ENCODE measurements around the gene DCP2. TPM values are rescaled to one million over a fixed set of nuclear protein-coding genes. Genes with fewer than 3 reads are reported as not detected.
A peak's percentile ranks its signal among the peaks of the same experiment; 100 is the strongest.

DCP2 gene
- total RNA-seq, 4 donors from 2014 or later, result 9.8 to 30.9 (median 27.2) TPM

- DNase-seq (no peak), ATAC-seq (no peak)
- intact Hi-C loops (cut with DNase I; ENCODE audit: low total_unique reads) (no loop called here), in situ Hi-C loops (cut with MboI; ENCODE audit: low sequenced_read_pairs in 4 of 4) (loop anchor here in 1 of 4 donors (25.0 kb wide), 1 partner anchor 472 kb away; the partner anchor contains the start of gene YTHDC2)
- Histone ChIP-seq H3K36me3 (no peaks in the 10 kb centered on the region), H3K27me3 (no peaks in the 10 kb centered on the region), H3K9me3 (no peaks in the 10 kb centered on the region), H3K4me1 (no peaks in the 10 kb centered on the region), H3K4me3 (no peak overlapping the region), H3K27ac (no peak overlapping the region)
- no peak for TF ChIP-seq CTCF (IDR thresholded peaks at IDR 0.05 in 4 of 5, conservative IDR thresholded peaks at IDR 0.05 in 1 of 5)
- TF ChIP-seq POLR2A (IDR thresholded peaks at IDR 0.05), result no peak
Observed at GRCh38 chr5:113040672-113041260, 64.2 kb downstream of the DCP2 start.

GRCh38 chr5:113042491-113043243 lies 66.1 kb downstream of the DCP2 start:
- in situ Hi-C loops (cut with MboI; ENCODE audit: low sequenced_read_pairs in 4 of 4), result loop anchor here in 1 of 4 donors (25.0 kb wide), 1 partner anchor 470 kb away; the partner anchor contains the start of gene YTHDC2
- ATAC-seq, result no peak

GRCh38 chr5:113043491-113043931 lies 66.9 kb downstream of the DCP2 start:
- intact Hi-C loops (cut with DNase I; ENCODE audit: low total_unique reads) (no loop called here), in situ Hi-C loops (cut with MboI; ENCODE audit: low sequenced_read_pairs in 4 of 4) (loop anchor here in 1 of 4 donors (25.0 kb wide), 1 partner anchor 469 kb away; the partner anchor contains the start of gene YTHDC2)
- no peak overlapping the region for H3K27ac ChIP-seq

More at GRCh38 chr5:113042491-113043243, 66.1 kb downstream of the DCP2 start:
- no peaks in the 10 kb centered on the region for H3K27me3 ChIP-seq
- intact Hi-C loops (cut with DNase I; ENCODE audit: low total_unique reads), result no loop called here
- TF ChIP-seq POLR2A (IDR thresholded peaks at IDR 0.05), result no peak
- TF ChIP-seq CTCF (IDR thresholded peaks at IDR 0.05 in 4 of 5, conservative IDR thresholded peaks at IDR 0.05 in 1 of 5), result no peak
- H3K27ac ChIP-seq, result no peak overlapping the region
- no peak for DNase-seq
- no peaks in the 10 kb centered on the region for H3K36me3 ChIP-seq
- H3K9me3 ChIP-seq, result no peaks in the 10 kb centered on the region
- no peaks in the 10 kb centered on the region for H3K4me1 ChIP-seq
- no peak overlapping the region for H3K4me3 ChIP-seq

GRCh38 chr5:113044776-113045465 lies 68.3 kb downstream of the DCP2 start:
- in situ Hi-C loops (cut with MboI; ENCODE audit: low sequenced_read_pairs in 4 of 4), result loop anchor here in 1 of 4 donors (25.0 kb wide), 1 partner anchor 467 kb away; the partner anchor contains the start of gene YTHDC2
- Histone ChIP-seq H3K27me3 (no peaks in the 10 kb centered on the region), H3K27ac (no peak overlapping the region), H3K9me3 (no peaks in the 10 kb centered on the region), H3K4me1 (no peaks in the 10 kb centered on the region), H3K36me3 (no peaks in the 10 kb centered on the region), H3K4me3 (no peak overlapping the region)
- no peak for TF ChIP-seq CTCF (IDR thresholded peaks at IDR 0.05 in 4 of 5, conservative IDR thresholded peaks at IDR 0.05 in 1 of 5)
- no peak for TF ChIP-seq POLR2A (IDR thresholded peaks at IDR 0.05)
- intact Hi-C loops (cut with DNase I; ENCODE audit: low total_unique reads), result no loop called here
- ATAC-seq, result no peak
- no peak for DNase-seq

More at GRCh38 chr5:113043491-113043931, 66.9 kb downstream of the DCP2 start:
- H3K4me3 ChIP-seq, result no peak overlapping the region
- H3K27me3 ChIP-seq, result no peaks in the 10 kb centered on the region
- DNase-seq, result no peak
- ATAC-seq, result peak in 1 of 2 donors; percentile 31
- no peaks in the 10 kb centered on the region for H3K9me3 ChIP-seq
- no peaks in the 10 kb centered on the region for H3K4me1 ChIP-seq
- peak in 2 of 5 experiments; percentile 14 to 17 for TF ChIP-seq CTCF (IDR thresholded peaks at IDR 0.05 in 4 of 5, conservative IDR thresholded peaks at IDR 0.05 in 1 of 5)
- no peak for TF ChIP-seq POLR2A (IDR thresholded peaks at IDR 0.05)
- no peaks in the 10 kb centered on the region for H3K36me3 ChIP-seq
